Embryonic facial prominence (tissue), 1 donor: ENCODE results near the gene ZNF521.

Experiments used
- DNase-seq: peaks from one replicate; pipeline ENCODE4 v3.0.0-alpha.2; 2016; ENCODE audit errors: extremely low spot score

The ZNF521 gene

GRCh38 chr18:25335676-25336075 is 16.3 kb downstream of the ZNF521 start:
- no peak for DNase-seq

- DNase-seq: no peak
Measured at GRCh38 chr18:25335062-25335461, 16.9 kb downstream of the ZNF521 start.

GRCh38 chr18:25334588-25334987 is 17.4 kb downstream of the ZNF521 start:
- DNase-seq: no peak

GRCh38 chr18:25332002-25332401 is 20.0 kb downstream of the ZNF521 start:
- DNase-seq: no peak

- DNase-seq: no peak
Measured at GRCh38 chr18:25329783-25330182, 22.2 kb downstream of the ZNF521 start.

- no peak for DNase-seq
Measured at GRCh38 chr18:25327584-25327983, 24.4 kb downstream of the ZNF521 start.

- no peak for DNase-seq
Measured at GRCh38 chr18:25326361-25326952, 25.5 kb downstream of the ZNF521 start.

- DNase-seq: no peak
Measured at GRCh38 chr18:25322806-25323205, 29.2 kb downstream of the ZNF521 start.

- no peak for DNase-seq
Measured at GRCh38 chr18:25316381-25317018, 35.5 kb downstream of the ZNF521 start.

GRCh38 chr18:25314838-25315190 is 37.2 kb downstream of the ZNF521 start:
- no peak for DNase-seq

GRCh38 chr18:25314151-25314837 is 37.7 kb downstream of the ZNF521 start:
- DNase-seq: no peak

GRCh38 chr18:25313268-25313667 is 38.7 kb downstream of the ZNF521 start:
- no peak for DNase-seq

- no peak for DNase-seq
Measured at GRCh38 chr18:25310045-25310444, 41.9 kb downstream of the ZNF521 start.

GRCh38 chr18:25308381-25308780 is 43.6 kb downstream of the ZNF521 start:
- DNase-seq: no peak

GRCh38 chr18:25307192-25307591 is 44.8 kb downstream of the ZNF521 start:
- no peak for DNase-seq

GRCh38 chr18:25306671-25307070 is 45.3 kb downstream of the ZNF521 start:
- no peak for DNase-seq

GRCh38 chr18:25305584-25305983 is 46.4 kb downstream of the ZNF521 start:
- DNase-seq: no peak

GRCh38 chr18:25300492-25300891 is 51.5 kb downstream of the ZNF521 start:
- DNase-seq: no peak

GRCh38 chr18:25299426-25300300 is 52.3 kb downstream of the ZNF521 start:
- no peak for DNase-seq

GRCh38 chr18:25298853-25299274 is 53.1 kb downstream of the ZNF521 start:
- DNase-seq: no peak

- DNase-seq: no peak
Measured at GRCh38 chr18:25295624-25296138, 56.3 kb downstream of the ZNF521 start.

- no peak for DNase-seq
Measured at GRCh38 chr18:25291150-25291549, 60.8 kb downstream of the ZNF521 start.
